Skeletal muscle satellite cell (primary cell): ENCODE data around the gene RANGAP1. TPM values are rescaled to one million over a fixed set of nuclear protein-coding genes. Genes with fewer than 3 reads are reported as not detected.

Experiments used
- H3K27me3 ChIP-seq: 2 replicates; pipeline ENCODE4 v1.7.0; 2013; ENCODE audit warnings: low read length; ENCODE audit not compliant: control insufficient read depth, insufficient read depth
- H3K36me3 ChIP-seq: 2 replicates; pipeline ENCODE4 v1.7.0; 2013; ENCODE audit warnings: mild to moderate bottlenecking, control low read depth, low read length; ENCODE audit not compliant: insufficient read depth
- H3K4me1 ChIP-seq: 2 replicates; pipeline ENCODE4 v1.7.0; 2013; ENCODE audit warnings: low read length; ENCODE audit not compliant: control insufficient read depth, insufficient read depth
- H3K4me2 ChIP-seq: 2 replicates; pipeline ENCODE4 v1.7.0; 2013; ENCODE audit warnings: mild to moderate bottlenecking, low read length
- H3K4me3 ChIP-seq: 2 replicates; pipeline ENCODE4 v1.7.0; 2013; ENCODE audit warnings: low read length
- H3K9ac ChIP-seq: 2 replicates; pipeline ENCODE4 v1.7.0; 2013; ENCODE audit warnings: mild to moderate bottlenecking, low read depth, low read length, moderate library complexity
- H3K9me3 ChIP-seq: replicated peaks from 2 replicates; pipeline ENCODE4 v1.7.0; 2013; ENCODE audit warnings: mild to moderate bottlenecking, control low read depth, low read length
- total RNA-seq: library from RNA; depleted of rRNA; stranded (reverse); fragments of >200 nt; gene quantifications from 2 replicates; pipeline ENCODE4 v1.2.3, GENCODE V29; 2012; rRNA removed

RANGAP1 gene
- total RNA-seq, result 71.2 and 73.0 TPM in 2 replicates

GRCh38 chr22:41285820-41286638 is at the start of gene RANGAP1:
TSS of gene RANGAP1 (minus strand) at chr22:41286187. CDS start at chr22:41281044, 5,143 bp downstream.
- H3K4me3 ChIP-seq, result peak within 1 kb of the TSS; percentile 92
- H3K4me2 ChIP-seq, result peak within 1 kb of the TSS; percentile 98
- H3K27me3 ChIP-seq, result no peaks in the 10 kb centered on the region
- peaks cover 29% of the 10 kb centered on the region for H3K36me3 ChIP-seq
- peaks cover 52% of the 10 kb centered on the region for H3K4me1 ChIP-seq
- peak within 1 kb of the TSS; percentile 94 for H3K9ac ChIP-seq
- no peaks in the 10 kb centered on the region for H3K9me3 ChIP-seq

DNA sequence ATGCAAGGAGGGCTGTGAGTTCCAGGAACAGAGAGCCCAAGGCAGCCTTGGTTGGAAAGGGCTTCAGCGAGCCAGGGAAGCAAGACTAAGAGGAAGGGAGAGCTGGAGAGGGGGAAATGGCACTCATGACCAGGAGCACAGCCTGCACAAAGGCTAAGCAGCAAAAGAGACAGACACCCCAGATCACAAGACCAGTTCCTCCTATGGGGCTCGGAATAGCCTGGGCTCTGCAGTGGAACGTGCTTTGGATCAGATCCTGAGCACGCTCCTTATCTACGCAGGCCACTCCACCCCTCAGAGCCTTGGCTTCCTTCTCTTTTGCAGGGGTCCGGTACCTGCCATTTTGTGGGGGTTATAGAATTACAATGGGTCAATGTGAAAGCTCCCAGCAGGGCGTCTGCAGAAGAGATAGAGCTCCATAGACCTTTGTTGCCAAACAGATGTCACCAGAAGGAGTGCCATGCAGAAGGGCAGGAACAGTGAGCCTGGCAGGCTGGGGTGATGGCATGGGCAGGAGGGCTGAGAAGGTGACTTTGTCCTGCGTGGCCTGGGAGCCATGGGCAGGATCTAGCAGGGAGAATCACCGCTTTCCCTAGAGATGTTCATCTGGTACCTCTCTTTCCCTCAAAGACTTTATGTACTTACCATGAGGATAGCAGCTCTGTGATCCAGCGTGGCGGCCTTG is 49.1 kb upstream of the RANGAP1 start:
- Histone ChIP-seq H3K27me3 (no peaks in the 10 kb centered on the region), H3K4me2 (no peak overlapping the region), H3K4me3 (no peak overlapping the region), H3K4me1 (no peaks in the 10 kb centered on the region), H3K9me3 (no peaks in the 10 kb centered on the region), H3K9ac (no peak overlapping the region), H3K36me3 (peaks cover 71% of the 10 kb centered on the region)

DNA sequence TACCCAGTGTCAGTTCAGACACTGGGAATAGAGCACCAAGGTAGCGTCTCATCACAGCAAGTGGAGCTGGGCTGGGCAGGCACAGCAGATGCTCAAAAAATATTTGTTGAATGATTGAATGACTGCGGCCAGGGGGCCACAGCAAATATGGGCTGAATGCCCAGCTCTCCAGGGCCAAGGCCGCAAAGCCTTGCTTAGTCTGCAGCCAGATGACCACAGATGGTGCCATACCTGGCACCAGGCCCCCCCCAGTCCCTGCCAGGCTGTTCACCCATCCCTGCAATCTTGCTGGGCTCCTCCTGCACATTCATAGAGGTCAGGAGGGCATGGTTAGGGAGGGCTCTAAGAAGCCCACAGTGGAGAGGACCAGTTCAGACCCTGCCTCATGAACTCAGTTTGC is 48.2 kb upstream of the RANGAP1 start:
- peaks cover 72% of the 10 kb centered on the region for H3K36me3 ChIP-seq
- no peaks in the 10 kb centered on the region for H3K27me3 ChIP-seq

DNA sequence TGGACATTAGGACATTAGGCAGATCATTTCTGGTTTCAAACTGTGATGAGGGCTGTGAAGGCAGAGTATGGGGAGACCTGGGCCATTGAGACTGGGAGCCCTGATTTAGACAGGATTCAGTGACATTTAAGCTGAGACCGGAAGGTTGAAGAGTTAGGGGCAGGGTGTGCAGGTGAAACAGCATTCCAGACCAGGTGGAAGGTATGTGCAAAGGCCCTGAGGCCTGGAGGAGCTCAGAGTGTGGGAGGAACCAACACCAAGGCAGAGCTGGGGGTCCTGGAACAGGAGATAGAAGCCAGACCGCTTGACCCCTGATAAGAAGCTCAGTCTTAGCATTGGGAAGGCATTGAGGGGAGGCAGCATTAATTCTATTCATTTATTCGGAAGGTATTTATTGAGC is 47.8 kb upstream of the RANGAP1 start:
- Histone ChIP-seq H3K36me3 (peaks cover 68% of the 10 kb centered on the region), H3K4me3 (no peak overlapping the region), H3K4me1 (no peaks in the 10 kb centered on the region), H3K4me2 (no peak overlapping the region), H3K9ac (no peak overlapping the region), H3K9me3 (no peaks in the 10 kb centered on the region), H3K27me3 (no peaks in the 10 kb centered on the region)

More for the DNA sequence above, 48.2 kb upstream of the RANGAP1 start:
- no peak overlapping the region for H3K4me2 ChIP-seq
- H3K4me3 ChIP-seq, result no peak overlapping the region
- no peaks in the 10 kb centered on the region for H3K9me3 ChIP-seq
- H3K9ac ChIP-seq, result no peak overlapping the region
- no peaks in the 10 kb centered on the region for H3K4me1 ChIP-seq

DNA sequence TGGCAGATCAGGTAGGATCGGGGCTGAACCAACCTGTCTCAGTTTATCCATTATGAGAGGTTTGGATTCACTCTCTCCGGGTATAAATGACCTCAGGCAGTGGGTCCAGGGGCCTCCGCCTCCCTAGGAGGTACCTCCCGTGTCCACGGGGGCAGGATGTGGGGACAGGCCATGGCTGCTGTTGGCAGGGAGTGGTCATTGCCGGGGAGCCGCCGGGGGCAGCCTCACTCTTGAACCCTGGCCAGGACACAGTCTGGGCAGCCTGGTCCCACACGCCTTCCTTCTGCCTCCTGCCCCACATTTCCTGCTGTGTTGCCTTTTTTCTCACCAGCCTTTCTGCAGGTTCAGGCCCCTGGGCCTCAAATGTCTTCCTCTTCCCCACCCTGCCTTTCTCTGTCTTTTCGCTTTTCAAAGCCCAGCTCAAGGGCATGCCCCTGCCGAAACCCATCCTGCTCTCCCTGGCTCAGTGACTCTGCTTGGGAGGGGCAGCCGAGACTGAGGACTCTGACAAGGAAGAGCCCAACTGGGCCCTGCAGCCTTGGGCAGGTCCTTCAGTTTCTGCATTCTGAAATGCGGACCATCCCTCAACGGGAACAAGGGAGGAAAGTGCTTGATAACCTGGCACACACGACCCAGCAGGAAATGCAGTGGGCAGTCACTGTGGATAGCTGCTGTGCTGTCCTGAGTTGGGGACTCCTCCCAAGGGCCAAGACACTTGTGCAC is 46.4 kb upstream of the RANGAP1 start:
- H3K9ac ChIP-seq, result no peak overlapping the region
- H3K36me3 ChIP-seq, result peaks cover 68% of the 10 kb centered on the region
- no peak overlapping the region for H3K4me2 ChIP-seq
- no peaks in the 10 kb centered on the region for H3K4me1 ChIP-seq
- no peaks in the 10 kb centered on the region for H3K27me3 ChIP-seq
- no peak overlapping the region for H3K4me3 ChIP-seq
- no peaks in the 10 kb centered on the region for H3K9me3 ChIP-seq

DNA sequence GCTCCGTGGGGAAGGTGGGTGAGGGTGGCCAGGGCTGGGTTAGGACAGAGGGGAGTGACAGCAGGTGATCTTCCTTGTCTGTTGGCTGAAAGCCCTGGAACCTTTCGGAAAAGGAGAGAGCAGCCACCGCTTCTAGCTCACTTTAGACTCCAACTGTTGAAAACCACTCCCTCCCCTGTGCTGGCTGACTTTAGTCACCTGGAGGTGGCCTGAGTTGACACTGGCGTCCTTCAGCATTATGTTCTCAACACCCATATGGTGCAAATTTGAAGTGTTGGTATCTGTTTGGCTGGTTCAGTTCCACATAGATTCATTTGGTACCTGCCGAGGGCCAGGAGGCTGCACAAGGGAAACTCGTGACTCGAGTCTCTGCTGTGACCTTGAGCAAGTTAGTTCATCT is 44.2 kb upstream of the RANGAP1 start:
- no peaks in the 10 kb centered on the region for H3K27me3 ChIP-seq
- H3K36me3 ChIP-seq, result peaks cover 76% of the 10 kb centered on the region
- no peaks in the 10 kb centered on the region for H3K9me3 ChIP-seq
- no peak overlapping the region for H3K4me3 ChIP-seq
- no peaks in the 10 kb centered on the region for H3K4me1 ChIP-seq
- H3K4me2 ChIP-seq, result no peak overlapping the region
- no peak overlapping the region for H3K9ac ChIP-seq

GRCh38 chr22:41327124-41327523 is 41.1 kb upstream of the RANGAP1 start:
- no peaks in the 10 kb centered on the region for H3K4me1 ChIP-seq
- peaks cover 71% of the 10 kb centered on the region for H3K36me3 ChIP-seq
- no peaks in the 10 kb centered on the region for H3K9me3 ChIP-seq
- no peak overlapping the region for H3K4me3 ChIP-seq
- no peaks in the 10 kb centered on the region for H3K27me3 ChIP-seq
- H3K4me2 ChIP-seq, result no peak overlapping the region
- no peak overlapping the region for H3K9ac ChIP-seq

- H3K4me1 ChIP-seq, result no peaks in the 10 kb centered on the region
- no peak overlapping the region for H3K4me2 ChIP-seq
- no peaks in the 10 kb centered on the region for H3K9me3 ChIP-seq
- H3K4me3 ChIP-seq, result no peak overlapping the region
- no peak overlapping the region for H3K9ac ChIP-seq
- H3K27me3 ChIP-seq, result no peaks in the 10 kb centered on the region
- H3K36me3 ChIP-seq, result peaks cover 67% of the 10 kb centered on the region
These were observed 39.0 kb upstream of the RANGAP1 start for GRCh38 chr22:41324821-41325528.

DNA sequence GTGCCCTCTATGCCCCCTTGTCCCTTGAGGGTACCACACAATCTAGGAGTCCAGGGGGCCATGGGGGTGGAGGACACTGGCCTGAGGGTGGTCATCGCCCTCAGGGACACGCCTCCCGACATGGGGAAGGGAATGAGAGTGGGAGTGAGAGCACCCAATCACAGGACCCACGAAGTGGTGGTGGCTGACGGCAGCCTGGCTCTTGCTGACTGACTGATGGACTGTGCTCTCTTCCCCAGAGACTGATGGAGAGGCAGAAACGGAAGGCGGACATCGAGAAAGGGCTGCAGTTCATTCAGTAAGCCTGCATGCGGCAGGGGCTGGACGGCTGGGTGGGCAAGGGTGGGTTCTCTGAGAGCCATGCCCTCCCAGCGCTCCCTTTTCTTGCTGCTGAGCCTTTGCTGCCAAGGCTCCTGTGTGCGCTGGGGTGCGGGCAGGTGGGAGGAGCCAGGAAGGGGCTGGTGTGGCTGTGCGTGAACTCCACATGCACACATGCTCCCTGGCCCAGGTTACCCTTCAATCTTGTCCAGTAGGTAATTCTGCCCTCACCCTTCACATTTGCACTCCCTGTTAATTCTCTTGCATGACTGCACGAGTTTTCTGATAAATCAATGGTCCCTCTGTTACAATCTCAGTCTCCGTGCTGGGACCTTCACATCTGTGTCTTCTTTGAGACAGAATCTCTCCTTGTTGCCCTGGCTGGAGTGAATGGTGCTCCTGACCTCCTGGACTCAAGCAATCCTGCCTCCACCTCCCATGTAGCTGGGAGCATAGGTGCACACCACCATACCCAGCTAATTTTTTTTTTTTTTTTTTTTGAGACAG is 34.6 kb upstream of the RANGAP1 start:
- peaks cover 34% of the 10 kb centered on the region for H3K36me3 ChIP-seq
- H3K4me2 ChIP-seq, result no peak overlapping the region
- no peaks in the 10 kb centered on the region for H3K27me3 ChIP-seq
- H3K4me1 ChIP-seq, result no peaks in the 10 kb centered on the region
- H3K9ac ChIP-seq, result no peak overlapping the region
- no peaks in the 10 kb centered on the region for H3K9me3 ChIP-seq
- H3K4me3 ChIP-seq, result no peak overlapping the region

- Histone ChIP-seq H3K9ac (no peak overlapping the region), H3K4me2 (no peak overlapping the region), H3K27me3 (no peaks in the 10 kb centered on the region), H3K4me3 (no peak overlapping the region), H3K9me3 (no peaks in the 10 kb centered on the region), H3K4me1 (peaks cover 5% of the 10 kb centered on the region), H3K36me3 (peaks cover 8% of the 10 kb centered on the region)
These were observed 29.6 kb upstream of the RANGAP1 start for GRCh38 chr22:41315586-41315985.
